ENCODE data around the gene FOXN3.

GRCh38 chr14:89324501-89325298, 92.3 kb downstream of the FOXN3 start:
- TF ChIP-seq EP300 (IDR thresholded peaks at IDR 0.05) = no peak
- no peak for TF ChIP-seq CTCF (IDR thresholded peaks at IDR 0.05)

Measured in ovary (tissue), 3 donors.